ENCODE results near the gene TMEM42.

TMEM42 gene

DNA sequence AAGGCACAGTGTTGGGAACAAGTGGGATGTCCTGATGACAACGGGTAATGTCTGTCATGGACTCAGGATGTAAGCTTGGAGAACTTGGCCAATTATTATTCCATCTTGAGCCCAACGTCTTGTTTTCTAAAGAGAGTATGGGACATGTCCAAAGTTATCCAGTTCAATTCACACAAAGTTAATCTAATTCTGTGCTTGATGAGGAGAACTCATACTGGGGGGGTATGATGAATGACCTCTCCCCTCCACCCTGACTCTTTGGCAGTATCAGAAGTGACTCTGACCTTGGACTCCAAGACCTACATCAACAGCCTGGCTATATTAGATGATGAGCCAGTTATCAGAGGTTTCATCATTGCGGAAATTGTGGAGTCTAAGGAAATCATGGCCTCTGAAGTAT lies 49.0 kb downstream of the TMEM42 start:
- no peak for DNase-seq (ENCODE audit: low spot score)

DNA sequence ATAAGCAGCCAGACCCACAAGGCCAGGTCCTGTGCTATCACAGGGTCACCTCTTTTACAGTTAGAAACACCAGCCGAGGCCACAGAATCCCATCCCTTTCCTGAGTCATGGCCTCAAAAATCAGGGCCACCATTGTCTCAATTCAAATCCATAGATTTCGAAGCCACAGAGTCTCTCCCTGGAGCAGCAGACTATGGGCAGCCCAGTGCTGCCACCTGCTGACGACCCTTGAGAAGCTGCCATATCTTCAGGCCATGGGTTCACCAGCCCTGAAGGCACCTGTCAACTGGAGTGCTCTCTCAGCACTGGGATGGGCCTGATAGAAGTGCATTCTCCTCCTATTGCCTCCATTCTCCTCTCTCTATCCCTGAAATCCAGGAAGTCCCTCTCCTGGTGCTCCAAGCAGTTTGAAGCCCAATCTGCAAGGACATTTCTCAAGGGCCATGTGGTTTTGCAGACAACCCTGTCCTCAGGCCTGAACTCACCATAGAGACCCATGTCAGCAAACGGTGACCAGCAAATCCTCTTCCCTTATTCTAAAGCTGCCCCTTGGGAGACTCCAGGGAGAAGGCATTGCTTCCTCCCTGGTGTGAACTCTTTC lies 52.3 kb downstream of the TMEM42 start:
- peak; percentile 70 for DNase-seq (ENCODE audit: low spot score)

DNA sequence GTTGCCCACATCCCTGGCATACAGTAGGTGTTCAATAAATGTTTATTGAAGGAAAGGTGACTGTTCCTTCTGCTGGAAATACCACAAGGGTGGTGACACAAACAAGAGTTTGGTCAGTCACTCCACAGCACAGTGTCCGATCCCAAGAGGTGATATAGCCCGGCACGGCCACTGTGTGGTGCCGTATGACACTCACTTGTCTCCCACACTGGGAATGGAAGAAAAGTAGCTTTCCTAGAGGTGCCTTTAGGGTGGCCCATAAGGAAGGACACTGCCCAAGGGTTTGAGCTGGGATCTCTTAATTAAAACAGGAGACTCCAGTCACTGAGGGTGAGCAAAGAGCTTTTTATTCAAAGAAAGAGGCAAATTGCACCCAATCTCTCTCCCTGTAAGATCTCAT lies 53.2 kb downstream of the TMEM42 start:
- DNase-seq (ENCODE audit: low spot score), result peak; percentile 17
